Measurements from ENCODE around the gene MORN1.

Gene MORN1

DNA sequence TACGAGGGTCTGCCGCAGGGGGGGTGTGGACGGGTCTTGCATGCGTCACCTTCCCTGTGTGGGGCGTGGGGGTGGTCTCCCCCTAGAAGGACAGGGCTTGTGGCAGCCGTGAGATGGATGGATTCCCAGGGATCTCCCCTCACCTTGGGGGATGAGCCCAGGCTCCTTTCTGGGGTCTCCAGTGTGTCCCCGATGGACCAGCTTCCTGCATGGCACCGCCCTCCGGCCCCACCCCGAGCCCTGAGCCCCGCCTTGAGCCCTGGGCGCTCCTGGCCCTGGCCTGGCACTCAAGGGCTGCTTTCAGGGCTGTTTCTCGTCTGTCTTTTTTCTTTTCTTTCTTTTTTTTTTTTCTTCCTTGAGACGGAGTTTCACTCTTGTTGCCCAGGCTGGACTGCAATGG, 103.7 kb downstream of the MORN1 start:
- DNase-seq, result no peak

DNA sequence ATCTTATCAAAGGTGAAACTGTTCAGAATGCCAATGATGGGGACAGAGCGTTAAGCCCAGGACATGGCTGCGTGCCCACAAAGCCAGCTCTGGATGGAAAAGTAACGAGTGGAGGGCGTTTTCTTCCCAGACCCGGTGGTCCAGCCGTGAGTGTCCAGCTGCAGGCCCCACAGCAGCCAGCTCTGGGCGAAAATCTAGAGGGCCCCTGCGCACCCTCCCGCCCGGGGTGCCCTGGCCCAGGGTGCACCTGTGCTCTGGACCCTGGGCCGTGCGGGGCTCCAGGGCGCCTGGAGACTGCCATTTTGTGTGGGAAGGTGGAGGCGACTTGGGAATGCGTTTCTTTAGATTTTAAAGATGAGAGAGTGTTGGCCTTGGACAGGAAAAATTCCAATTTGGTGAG, 104.4 kb downstream of the MORN1 start:
- DNase-seq, result no peak

- no peak for DNase-seq
Observed at GRCh38 chr1:2284932-2285331, 106.4 kb downstream of the MORN1 start.

DNA sequence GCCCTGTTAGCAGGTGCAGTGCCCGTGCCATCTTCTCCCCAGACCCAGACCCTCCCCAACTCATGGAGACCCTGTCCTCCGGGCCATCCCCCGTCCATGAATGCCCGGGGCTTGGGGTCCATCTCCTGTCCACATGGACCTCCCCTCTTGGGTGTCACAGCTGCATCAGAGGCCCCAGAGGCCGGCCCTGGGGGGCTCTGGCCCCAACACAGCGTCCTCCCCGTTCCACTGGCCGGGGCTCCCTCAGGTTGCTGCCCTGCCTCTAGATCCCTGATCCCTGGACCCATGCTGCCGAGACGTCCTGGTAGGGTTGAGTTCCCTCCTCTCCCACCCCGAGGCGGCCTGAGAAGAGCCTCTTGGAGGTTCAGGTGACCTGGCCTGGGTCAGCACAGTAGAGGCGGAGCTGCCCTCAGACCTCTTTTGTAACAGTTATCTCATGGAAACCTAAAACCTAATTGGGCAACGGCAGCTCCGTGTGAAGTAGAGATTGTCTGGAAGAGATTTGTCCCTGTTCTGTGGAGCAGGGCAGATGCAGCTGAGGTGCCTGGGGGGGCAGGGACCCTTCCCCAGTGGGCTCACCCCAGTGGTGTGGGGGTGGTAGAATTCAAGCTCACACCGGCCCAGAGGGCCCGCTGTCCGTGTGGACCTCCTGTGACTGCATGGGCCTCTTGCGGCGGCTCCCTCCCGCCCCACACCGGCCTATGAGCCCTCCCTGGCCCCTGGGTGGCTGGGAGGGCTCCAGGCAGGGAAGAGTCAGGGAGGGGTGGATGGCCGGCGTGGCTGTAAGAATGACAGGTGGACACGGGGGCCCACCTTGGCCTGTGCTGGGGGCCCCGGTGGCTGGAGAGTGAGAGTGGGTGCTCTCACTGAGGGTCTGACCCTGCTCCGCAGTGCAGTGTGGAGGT, 107.1 kb downstream of the MORN1 start:
- no peak for DNase-seq

DNA sequence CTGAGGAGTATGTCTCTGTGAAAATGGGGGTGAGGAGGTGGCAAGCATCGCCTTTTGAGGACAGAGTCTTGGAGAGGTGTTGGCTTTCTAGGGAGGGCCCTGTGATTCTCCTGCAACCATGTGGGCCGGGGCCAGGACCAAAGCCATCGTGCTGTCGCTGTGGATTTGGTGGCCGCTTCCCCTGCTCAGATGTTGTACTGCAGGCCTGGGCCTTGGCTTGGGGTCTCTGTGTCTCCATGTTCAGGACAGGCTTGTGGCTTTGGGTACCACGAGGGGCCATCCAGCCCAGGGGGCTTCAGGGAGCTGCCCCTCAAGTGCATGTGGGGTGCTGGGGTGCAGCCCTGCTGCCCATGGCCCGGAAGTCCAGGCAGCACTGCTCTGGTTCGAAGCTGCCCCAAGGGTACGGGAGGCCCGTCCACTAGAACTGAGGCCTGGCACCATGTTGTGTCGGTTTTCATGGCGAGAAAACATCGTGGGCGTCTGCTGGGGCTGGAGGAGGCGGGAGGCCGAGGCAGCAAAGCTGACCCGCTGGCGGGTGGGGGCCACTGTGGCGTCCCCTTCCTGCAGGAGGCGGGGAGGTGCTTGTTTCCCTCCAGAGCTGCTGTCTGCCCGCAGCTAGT, 107.9 kb downstream of the MORN1 start:
- no peak for DNase-seq

DNA sequence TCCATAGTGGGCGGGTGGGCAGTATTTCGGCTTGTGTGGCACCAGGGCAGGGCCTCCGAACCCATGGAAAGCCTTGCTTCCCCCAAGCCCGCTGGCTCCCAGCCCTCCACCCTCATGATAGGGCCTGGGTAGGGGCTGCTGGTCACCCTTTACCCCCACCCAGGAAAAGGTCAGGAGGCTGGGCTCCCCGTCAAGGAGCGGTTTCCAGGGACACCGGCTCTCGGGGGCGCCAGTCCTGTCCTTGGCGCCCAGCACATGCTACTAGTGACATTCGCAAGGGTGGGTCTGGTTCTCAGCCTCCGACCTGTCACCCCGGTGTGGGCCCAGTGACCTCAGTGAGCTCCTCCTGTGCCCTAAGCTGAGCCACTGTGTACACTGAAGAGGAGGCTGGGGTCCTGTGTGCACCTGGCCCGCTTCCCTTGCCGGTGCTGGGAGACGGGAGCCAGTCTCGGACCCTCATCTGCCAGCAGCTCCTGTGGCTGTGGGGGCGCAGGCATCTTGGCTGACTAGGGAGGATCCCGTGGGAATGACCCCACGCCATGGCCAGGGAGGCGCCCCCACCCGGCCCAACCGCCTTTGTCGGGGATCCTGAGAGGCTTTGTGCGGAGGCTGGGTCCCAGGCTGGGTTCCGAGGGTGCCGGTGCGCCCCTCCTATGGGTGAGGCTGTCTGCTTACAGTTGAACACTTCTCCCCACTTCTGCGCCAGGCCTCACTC, 108.6 kb downstream of the MORN1 start:
- DNase-seq, result no peak

- DNase-seq, result no peak
Observed at GRCh38 chr1:2279817-2280216, 111.5 kb downstream of the MORN1 start.

GRCh38 chr1:2279210-2279639, 112.1 kb downstream of the MORN1 start:
- DNase-seq, result no peak

GRCh38 chr1:2278591-2279209, 112.7 kb downstream of the MORN1 start:
- DNase-seq, result no peak

DNA sequence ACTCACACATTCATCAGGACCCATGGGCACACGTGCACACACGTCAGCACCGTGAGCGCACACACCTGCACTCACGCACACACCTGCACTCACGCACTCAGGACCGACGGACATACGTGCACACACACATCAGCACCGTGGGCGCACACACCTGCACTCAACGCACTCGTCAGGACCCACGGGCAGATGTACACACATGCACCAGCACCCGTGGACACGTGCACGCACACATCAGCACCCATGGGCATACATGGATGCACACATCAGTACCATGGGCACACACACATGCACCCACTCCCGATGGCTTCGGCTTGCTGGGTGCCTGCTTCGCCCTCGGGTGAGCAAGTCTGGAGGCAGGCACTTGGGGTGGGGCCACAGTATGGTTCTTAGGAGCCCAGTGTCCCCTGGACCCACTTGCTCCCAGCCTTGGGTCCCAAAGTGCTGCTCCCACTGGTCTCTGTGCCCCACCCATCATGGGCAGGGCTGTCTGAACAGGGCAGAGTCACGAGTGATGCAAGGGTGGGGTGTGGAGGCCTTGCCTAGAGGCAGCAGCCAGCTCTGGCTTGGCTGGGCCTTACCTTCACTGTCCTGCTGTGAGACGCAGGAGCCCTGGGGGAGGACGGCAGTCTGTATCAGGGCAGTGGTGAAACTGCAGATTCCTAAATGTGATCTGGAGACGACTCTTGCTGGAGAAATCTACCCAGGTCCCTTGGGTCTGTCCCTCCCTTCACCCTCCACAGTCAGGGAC, 113.4 kb downstream of the MORN1 start:
- no peak for DNase-seq

DNA sequence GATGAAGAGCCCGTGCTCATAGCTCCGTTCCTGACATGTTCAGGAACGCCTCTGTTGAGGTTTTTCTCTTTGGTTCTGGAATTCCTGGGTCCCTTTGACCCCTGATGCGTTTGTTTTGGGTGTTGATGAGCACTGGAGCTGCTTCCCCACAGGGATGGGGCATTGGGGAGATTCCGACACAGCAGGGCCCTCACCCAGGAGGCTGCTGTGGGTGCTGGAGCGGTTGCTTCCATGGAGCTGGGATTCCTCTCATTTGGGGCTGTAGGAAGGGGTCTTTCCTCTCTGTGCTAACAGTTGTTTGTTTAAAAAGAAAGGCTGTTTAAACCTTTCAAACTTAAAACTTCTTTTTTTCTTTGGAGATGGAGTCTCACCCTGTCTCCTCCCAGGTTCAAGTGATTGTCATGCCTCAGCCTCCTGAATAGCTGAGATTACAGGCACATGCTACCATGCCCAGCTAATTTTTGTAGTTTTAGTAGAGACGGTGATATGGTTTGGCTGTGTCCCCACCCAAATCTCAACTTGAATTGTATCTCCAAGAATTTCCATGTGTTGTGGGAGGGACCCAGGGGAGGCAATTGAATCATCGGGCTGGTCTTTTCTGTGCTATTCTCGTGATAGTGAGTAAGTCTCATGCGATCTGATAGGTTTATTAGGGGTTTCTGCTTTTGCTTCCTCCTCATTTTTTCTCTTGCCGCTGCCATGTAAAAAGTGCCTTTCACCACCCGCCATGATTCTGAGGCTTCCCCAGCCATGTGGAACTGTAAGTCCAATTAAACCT, 114.4 kb downstream of the MORN1 start:
- DNase-seq, result no peak

DNA sequence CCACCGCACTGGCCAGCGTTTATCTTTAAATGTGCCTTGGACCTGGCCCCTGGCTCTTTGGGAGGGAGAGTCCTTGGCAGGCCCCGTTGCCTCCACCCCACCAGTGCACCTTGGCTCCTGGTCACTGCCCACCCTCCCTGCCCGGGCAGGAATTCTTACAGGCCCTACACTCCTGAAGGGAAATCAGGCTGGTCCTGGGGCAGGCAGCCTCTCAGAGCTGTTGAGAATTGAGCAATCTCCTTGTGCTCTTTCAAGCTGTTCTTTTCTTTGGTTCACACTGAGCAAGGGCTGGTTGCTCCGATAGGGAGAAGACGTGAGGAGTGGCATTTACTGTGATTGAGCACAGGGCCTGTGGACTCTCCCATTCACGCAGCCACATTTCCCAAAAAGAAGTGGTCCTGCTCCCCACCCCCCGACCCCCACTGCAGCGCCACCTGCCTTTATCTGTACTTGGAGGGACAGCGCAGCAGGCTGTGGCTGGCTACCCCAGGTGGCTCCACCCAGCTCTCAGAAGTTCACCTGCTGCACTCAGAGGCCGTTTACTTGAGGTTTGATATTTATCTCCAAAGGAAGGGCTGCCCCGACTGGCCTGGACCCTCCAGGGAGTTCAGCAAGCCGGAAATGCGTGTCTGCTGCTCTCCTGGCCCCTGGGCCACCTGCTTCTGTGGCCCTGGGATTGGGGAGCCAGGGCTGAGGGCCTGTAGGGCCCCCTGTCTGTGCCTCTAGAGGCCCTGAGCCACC, 115.4 kb downstream of the MORN1 start:
- DNase-seq, result no peak

- no peak for DNase-seq
Observed at GRCh38 chr1:2274929-2275475, 116.4 kb downstream of the MORN1 start.

DNA sequence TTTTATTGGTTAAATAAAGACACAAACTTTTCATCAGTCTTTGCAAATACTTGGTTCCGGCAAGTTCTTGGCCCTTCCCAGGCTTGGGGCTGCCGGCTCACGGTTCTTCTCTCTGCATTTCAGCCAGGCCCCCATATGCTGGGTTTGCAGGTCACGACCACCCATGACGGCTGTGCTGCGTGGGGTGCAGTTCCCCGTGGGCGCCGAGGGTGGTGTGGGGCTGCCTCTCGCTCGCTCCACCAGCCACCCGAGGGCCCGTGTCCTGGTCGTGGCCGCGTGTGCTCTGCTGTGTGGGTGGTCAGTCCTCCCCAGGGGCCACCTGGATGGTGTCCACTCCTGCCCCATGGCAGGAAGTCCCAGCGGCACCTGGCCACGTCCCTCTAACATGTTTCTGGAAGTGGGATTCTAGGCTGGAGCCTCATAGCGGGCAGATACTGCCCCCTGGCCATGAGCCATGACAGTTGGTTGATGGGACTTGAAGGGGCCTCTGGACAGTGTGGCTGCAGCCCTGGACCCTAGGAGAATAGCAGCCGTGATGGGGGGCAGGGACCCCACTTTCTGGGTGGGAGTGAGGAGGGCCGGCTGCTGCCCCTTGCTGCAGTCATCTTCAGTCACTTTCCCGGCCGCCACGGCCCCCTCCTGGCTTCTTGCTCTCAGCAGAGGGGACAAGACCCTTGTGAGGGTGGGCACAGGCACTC, 117.0 kb downstream of the MORN1 start:
- DNase-seq, result no peak

DNA sequence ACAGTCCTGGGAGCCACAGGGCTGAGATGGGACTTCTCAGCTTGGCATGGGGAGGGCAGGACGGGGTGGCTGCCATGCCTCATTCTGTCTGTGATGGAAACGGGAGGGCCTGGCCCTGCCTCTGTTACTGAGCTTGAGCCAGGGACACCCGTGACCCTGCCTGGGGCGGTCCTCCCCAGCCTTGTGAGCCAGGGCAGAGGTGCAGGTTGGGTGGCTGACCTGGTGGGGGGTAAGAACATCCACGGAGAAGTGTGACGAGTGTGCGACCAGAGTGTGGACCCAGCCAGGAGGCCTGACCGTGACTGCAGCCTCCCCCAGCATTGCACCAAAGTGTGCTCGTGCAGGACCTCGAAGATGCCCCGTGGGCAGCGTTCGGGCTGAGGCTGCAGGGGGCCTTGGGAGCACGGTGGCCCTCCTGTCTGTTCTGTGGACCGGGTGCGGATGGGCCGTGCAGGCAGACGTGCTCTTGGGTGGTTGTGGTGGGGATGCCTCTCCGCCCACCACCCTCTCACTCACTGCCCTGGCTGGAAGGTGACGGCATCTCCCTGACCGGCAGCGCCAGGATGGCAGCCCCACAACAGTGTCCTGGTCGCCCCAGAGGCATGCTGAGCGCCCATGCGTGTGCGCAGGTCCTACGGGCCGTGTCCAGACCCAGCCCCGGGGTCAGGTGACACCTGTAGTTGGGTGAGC, 117.8 kb downstream of the MORN1 start:
- DNase-seq, result no peak

GRCh38 chr1:2272686-2273400, 118.5 kb downstream of the MORN1 start:
- no peak for DNase-seq

GRCh38 chr1:2271841-2272655, 119.3 kb downstream of the MORN1 start:
- no peak for DNase-seq
